ENCODE measurements around the gene VAC14. TPM values are rescaled to one million over a fixed set of nuclear protein-coding genes. Genes with fewer than 3 reads are reported as not detected.

VAC14 gene
- polyA plus RNA-seq, 1 of the 3 experiments (the other 2 are of a cell fraction): 33.2 TPM

- CTCF ChIA-PET: interaction anchor here (1.6 to 3.8 kb wide), 2 partner anchors 10 to 74 kb away, joined by 5 to 21 read pairs; no protein-coding TSS in a partner anchor
- Histone ChIP-seq H3K4me3 (ENCODE audit: low read depth in 2 of 2, low read length in 1 of 2) (no peak overlapping the region), H3K4me1 (ENCODE audit: control insufficient read depth in 1 of 2, insufficient read depth in 2 of 2, low read depth in 1 of 2, low read length in 1 of 2) (peaks cover 45 to 83% of the 10 kb centered on the region in 2 experiments; a peak in 3 of 4 replicates), H3K9me2 (no peaks in the 10 kb centered on the region), H3K27me3 (ENCODE audit: insufficient read depth) (no peaks in the 10 kb centered on the region), H3F3A (replicated peaks; ENCODE audit: insufficient read depth) (peaks cover 13% of the 10 kb centered on the region), H3K4me2 (no peak overlapping the region), H3K36me3 (replicated peaks in 1 of 2; ENCODE audit: control insufficient read depth in 1 of 2, insufficient read depth in 2 of 2, low read length in 1 of 2) (no peaks in the 10 kb centered on the region), H3K27ac (ENCODE audit: low read depth in 2 of 2, low read length in 1 of 2) (no peak overlapping the region; a peak in 1 of 4 replicates), H2AFZ (ENCODE audit: low read depth) (no peak overlapping the region), H3K9me3 (no peaks in the 10 kb centered on the region), H4K20me1 (ENCODE audit: insufficient read depth) (no peaks in the 10 kb centered on the region), H3K9ac (no peak overlapping the region), H3K79me2 (ENCODE audit: insufficient read depth) (no peaks in the 10 kb centered on the region)
- 89% methylated on average over 3 of the region's 14 CpGs for WGBS (ENCODE audit: low lambda C conversion rate)
- POLR2A ChIA-PET: no interaction called here
- TF ChIP-seq NFIC (IDR thresholded peaks at IDR 0.05; ENCODE audit: borderline replicate concordance) (no peak), TAF1 (IDR thresholded peaks at IDR 0.05; ENCODE audit: borderline replicate concordance, low read depth, low read length) (no peak), FOXM1 (IDR thresholded peaks at IDR 0.05; ENCODE audit: low read depth) (no peak), REST (IDR thresholded peaks at IDR 0.05; ENCODE audit: low read depth, low read length) (no peak), TEAD4 (IDR thresholded peaks at IDR 0.05; ENCODE audit: borderline replicate concordance, insufficient read depth) (no peak), RFX5 (IDR thresholded peaks at IDR 0.05; ENCODE audit: low read length) (no peak), ELF1 (IDR thresholded peaks at IDR 0.05) (no peak), PBX3 (IDR thresholded peaks at IDR 0.05) (no peak), FOSL2 (IDR thresholded peaks at IDR 0.05; ENCODE audit: borderline replicate concordance, low read depth) (no peak), EZH2phosphoT487 (IDR thresholded peaks at IDR 0.05; ENCODE audit: borderline replicate concordance, low read depth) (no peak)
- TF ChIP-seq, protein P1, sequence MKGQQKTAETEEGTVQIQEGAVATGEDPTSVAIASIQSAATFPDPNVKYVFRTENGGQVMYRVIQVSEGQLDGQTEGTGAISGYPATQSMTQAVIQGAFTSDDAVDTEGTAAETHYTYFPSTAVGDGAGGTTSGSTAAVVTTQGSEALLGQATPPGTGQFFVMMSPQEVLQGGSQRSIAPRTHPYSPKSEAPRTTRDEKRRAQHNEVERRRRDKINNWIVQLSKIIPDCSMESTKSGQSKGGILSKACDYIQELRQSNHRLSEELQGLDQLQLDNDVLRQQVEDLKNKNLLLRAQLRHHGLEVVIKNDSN (IDR thresholded peaks at IDR 0.05; ENCODE audit: borderline replicate concordance, low read depth): no peak
- TF ChIP-seq, protein P2, sequence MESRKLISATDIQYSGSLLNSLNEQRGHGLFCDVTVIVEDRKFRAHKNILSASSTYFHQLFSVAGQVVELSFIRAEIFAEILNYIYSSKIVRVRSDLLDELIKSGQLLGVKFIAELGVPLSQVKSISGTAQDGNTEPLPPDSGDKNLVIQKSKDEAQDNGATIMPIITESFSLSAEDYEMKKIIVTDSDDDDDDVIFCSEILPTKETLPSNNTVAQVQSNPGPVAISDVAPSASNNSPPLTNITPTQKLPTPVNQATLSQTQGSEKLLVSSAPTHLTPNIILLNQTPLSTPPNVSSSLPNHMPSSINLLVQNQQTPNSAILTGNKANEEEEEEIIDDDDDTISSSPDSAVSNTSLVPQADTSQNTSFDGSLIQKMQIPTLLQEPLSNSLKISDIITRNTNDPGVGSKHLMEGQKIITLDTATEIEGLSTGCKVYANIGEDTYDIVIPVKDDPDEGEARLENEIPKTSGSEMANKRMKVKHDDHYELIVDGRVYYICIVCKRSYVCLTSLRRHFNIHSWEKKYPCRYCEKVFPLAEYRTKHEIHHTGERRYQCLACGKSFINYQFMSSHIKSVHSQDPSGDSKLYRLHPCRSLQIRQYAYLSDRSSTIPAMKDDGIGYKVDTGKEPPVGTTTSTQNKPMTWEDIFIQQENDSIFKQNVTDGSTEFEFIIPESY (IDR thresholded peaks at IDR 0.05; ENCODE audit: borderline replicate concordance, low read depth): no peak
- no peak for DNase-seq
Observed at GRCh38 chr16:70697594-70698170, 103.3 kb downstream of the VAC14 start.

Data from SK-N-SH (cell line).